Gastrocnemius medialis (tissue), 4 donors: Measurements from ENCODE around the gene HOXA3.

Source experiments
- POLR2A ChIP-seq, 2 donors: fragments of 450-650 bp; IDR thresholded peaks; one replicate each; pipeline ENCODE4 v1.6.1; 2017; ENCODE audit warnings: antibody characterized with exemption in 2 of 2, mild to moderate bottlenecking in 2 of 2, moderate library complexity in 2 of 2
- TF ChIP-seq, protein P1 (sequence below), 5 experiments: fragments of 450-650 bp in 3 of 5; fragments of 200-600 bp in 2 of 5; sonication (generic) in 2 of 5; IDR thresholded peaks in 4 of 5; conservative IDR thresholded peaks in 1 of 5; 1 replicate in 4 of 5; 2 replicates in 1 of 5; pipeline ENCODE4 v1.5.1; 2016 to 2019; ENCODE audit warnings: antibody characterized with exemption in 5 of 5, mild to moderate bottlenecking in 3 of 5, moderate library complexity in 3 of 5

DNA sequence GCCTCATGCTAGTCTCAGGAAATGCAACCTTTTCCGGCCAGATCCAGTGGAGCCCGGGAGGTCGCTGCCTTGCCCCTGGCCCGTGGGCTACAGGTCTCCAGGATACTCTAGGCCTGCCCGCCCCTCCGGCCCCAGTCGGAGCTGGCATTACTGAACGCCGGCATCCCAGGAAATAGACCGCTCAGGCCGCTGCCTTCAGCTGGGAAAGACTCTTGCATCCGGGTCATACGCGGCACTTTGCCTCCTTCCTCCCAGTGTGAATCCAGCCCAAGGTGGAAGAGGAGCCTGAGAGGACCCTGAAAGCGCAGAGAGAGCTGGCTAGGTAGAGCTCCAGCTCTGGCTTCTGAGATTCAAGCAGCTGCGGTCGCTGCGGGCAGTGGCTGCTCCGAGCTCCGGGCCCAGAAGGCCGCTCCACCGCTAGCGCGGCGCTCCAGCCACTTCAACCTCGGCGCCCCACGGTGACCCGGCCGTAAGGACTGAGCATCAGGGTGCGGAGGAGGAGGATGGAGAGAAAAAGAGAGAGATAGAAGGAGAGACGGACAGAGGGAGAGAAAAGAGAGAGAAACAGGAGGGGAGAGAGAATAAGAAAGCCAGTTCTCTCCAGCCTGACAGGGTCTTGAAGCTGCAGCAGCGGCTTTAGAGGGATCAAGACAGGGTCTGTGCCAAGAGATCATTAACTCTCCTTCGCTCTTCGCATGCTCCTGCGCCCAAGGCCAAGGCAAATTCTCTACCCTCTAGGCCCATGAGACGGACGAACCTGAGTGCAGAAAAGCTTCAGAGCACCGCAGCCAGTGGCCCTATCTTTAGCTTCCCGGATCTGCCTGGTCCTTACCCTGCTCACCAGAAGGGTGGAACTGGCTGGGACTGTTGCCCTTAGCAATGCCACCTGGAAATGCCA, 23.5 kb upstream of the HOXA3 start:
- TF ChIP-seq, protein P1, sequence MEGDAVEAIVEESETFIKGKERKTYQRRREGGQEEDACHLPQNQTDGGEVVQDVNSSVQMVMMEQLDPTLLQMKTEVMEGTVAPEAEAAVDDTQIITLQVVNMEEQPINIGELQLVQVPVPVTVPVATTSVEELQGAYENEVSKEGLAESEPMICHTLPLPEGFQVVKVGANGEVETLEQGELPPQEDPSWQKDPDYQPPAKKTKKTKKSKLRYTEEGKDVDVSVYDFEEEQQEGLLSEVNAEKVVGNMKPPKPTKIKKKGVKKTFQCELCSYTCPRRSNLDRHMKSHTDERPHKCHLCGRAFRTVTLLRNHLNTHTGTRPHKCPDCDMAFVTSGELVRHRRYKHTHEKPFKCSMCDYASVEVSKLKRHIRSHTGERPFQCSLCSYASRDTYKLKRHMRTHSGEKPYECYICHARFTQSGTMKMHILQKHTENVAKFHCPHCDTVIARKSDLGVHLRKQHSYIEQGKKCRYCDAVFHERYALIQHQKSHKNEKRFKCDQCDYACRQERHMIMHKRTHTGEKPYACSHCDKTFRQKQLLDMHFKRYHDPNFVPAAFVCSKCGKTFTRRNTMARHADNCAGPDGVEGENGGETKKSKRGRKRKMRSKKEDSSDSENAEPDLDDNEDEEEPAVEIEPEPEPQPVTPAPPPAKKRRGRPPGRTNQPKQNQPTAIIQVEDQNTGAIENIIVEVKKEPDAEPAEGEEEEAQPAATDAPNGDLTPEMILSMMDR (IDR thresholded peaks at IDR 0.05 in 4 of 5, conservative IDR thresholded peaks at IDR 0.05 in 1 of 5), result no peak
- TF ChIP-seq POLR2A (IDR thresholded peaks at IDR 0.05), result no peak
